GM18508 (cell line): ENCODE data around the gene MCTP1.

Experiments used
- ATAC-seq: cut with Tn5 transposase; IDR thresholded peaks from one replicate; pipeline ENCODE4 v1.9.1; 2021; ENCODE audit warnings: moderate number of reproducible peaks; ENCODE audit not compliant: insufficient read depth, unreplicated experiment

The MCTP1 gene

GRCh38 chr5:95284572-95285408, at the start of gene MCTP1:
MCTP1 (minus strand) TSS chr5:95285094.
- no peak for ATAC-seq

- ATAC-seq = no peak
Observed at GRCh38 chr5:95332158-95332557, 47.3 kb upstream of the MCTP1 start.

GRCh38 chr5:95331358-95331757, 46.5 kb upstream of the MCTP1 start:
- no peak for ATAC-seq

- no peak for ATAC-seq
Observed at GRCh38 chr5:95327211-95327610, 42.3 kb upstream of the MCTP1 start.

- ATAC-seq = no peak
Observed at GRCh38 chr5:95317687-95318086, 32.8 kb upstream of the MCTP1 start.

DNA sequence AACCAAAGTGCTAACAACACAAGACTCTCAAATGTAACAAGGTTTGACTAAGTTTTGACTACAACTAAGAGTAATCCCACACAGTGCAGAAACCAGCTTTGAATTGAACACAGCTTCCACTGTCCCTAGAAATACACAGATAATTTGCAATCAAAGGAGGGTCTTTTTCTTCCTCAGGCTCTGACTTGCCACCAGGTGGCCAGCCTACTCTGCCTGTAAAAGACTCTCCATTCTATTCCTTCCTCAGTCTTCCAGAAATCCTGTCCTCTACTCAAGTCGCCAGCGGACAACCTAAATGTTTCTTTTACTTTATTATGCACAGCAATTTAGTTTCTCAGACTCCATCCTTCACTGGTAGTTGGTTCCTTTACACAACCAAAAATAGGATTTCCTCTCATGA, 32.2 kb upstream of the MCTP1 start:
- no peak for ATAC-seq

- no peak for ATAC-seq
Observed at GRCh38 chr5:95304711-95305110, 19.8 kb upstream of the MCTP1 start.

GRCh38 chr5:95298651-95299050, 13.8 kb upstream of the MCTP1 start:
- ATAC-seq = no peak

- no peak for ATAC-seq
Observed at GRCh38 chr5:95296291-95296690, 11.4 kb upstream of the MCTP1 start.

DNA sequence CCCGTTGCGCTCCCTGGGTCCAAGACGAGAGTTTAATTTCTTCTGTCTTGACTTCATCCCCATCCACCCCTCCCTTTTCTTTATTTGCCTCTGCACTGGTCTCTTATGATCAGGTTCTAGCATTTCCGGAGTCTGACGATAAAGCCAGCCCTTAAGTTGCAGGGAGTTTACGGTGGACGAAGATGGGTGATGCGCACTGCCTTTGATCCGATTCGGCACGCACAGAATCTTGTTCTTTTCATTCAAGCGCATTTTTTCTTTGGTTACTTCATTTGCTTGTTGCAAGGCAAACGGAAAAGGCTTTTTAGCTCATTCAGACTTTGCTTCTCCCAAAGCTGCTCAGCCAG, 488 bp upstream of the MCTP1 start:
- ATAC-seq = no peak

GRCh38 chr5:95283761-95284571, 928 bp downstream of the MCTP1 start:
- no peak for ATAC-seq

- ATAC-seq = no peak
Observed at GRCh38 chr5:95283022-95283615, 1.8 kb downstream of the MCTP1 start.

- no peak for ATAC-seq
Observed at GRCh38 chr5:95281226-95281625, 3.7 kb downstream of the MCTP1 start.

DNA sequence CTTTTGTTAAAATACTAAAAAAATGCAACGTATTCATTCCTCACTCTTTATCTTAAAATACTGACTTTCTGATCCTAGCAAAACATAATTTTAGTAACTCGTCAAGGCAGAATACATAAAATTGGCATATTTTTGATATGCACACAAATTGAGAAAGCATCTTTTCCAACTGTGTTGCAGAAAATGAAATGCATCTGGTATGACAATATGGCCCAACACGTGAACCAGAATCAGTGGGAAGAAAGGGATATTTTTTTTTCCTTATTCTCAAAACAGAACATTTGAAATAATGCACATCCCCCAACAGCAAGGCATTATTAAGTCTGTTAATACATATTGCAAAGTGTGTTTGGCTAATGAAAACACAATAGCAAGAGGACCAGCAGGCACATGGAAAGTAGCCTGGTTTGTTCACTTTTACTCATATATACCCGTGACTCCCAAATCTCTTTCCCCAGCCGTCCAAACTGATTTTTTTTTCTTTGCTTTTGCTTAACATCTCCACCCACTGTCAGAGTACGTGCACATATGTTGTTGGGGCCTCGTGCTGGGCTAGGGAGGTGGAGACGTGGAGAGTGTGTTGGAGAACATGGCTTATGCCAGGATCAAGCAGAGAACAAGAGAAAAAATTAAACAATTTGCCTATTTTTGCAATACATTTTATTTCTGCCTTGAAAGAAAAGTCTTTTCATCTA, 4.3 kb downstream of the MCTP1 start:
- ATAC-seq = no peak

GRCh38 chr5:95274011-95274410, 10.9 kb downstream of the MCTP1 start:
- ATAC-seq = no peak

GRCh38 chr5:95272316-95272929, 12.5 kb downstream of the MCTP1 start:
- ATAC-seq = no peak

DNA sequence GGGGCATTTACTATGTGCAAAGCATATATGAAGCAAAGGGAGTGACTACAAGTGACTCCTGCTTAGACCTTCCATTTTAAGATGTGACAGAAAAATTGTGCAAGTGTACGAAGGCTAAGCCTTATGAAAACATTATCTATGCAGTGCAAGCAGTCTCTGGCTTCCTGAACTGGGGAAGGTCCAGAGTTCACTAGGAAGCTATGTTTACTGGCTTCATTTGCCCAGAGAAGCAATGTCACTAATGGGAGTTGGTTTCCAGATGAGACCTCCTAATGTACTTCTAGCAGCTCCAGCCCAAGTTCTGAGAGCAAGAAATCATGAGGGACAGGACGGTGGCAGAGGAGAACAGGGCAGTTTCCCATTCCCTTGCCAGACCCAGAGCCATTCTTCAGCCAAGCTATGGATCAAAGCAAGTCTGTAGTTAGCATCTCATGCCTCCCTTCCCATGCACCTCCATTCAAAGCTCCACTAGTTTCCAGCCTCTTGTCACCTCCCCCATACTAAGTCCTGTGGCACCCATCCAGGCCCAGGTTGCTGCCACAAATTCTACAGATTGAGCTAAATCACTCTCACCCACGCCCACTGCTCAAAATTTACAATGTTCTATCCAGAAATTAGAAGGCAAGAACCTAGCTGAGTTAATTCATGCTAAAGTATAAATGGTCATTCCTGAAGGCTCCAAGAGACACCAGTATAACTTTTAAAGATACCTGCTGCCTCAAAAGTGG, 21.8 kb downstream of the MCTP1 start:
- ATAC-seq = no peak

- ATAC-seq = no peak
Observed at GRCh38 chr5:95261437-95262175, 23.3 kb downstream of the MCTP1 start.

- no peak for ATAC-seq
Observed at GRCh38 chr5:95256991-95257390, 27.9 kb downstream of the MCTP1 start.
